Right lobe of liver (tissue), 6 donors: ENCODE measurements around the gene PBX2. TPM values are rescaled to one million over a fixed set of nuclear protein-coding genes. Genes with fewer than 3 reads are reported as not detected.
A peak's percentile ranks its signal among the peaks of the same experiment; 100 is the strongest.

Experiments used
- ATAC-seq, 4 donors: fragments of 200-7000 bp; cut with Tn5 transposase; one replicate each; pipeline ENCODE4 v1.9.1; 2020; ENCODE audit warnings: mild to moderate bottlenecking in 4 of 4, moderate library complexity in 4 of 4
- DNase-seq, 3 donors: peaks; one replicate each; pipeline ENCODE4 v3.0.0-alpha.2; 2020
- H3K27ac ChIP-seq, 3 donors: fragments of 200-600 bp; one replicate each; pipeline ENCODE4 v1.8.0; 2022
- H3K27me3 ChIP-seq, 2 donors: fragments of 200-600 bp; one replicate each; pipeline ENCODE4 v1.8.0; 2022
- H3K36me3 ChIP-seq, 4 donors: fragments of 200-600 bp; sonication (generic) in 1 of 4; one replicate each; pipeline versions ENCODE4 v1.5.1 to v1.8.0; 2017 to 2022; ENCODE audit warnings: control low read depth in 1 of 4
- H3K4me1 ChIP-seq, 4 donors: fragments of 200-600 bp; sonication (generic) in 1 of 4; one replicate each; pipeline versions ENCODE4 v1.5.1 to v1.8.0; 2017 to 2022; ENCODE audit warnings: control low read depth in 1 of 4
- H3K4me3 ChIP-seq, 3 donors: fragments of 200-600 bp; one replicate each; pipeline ENCODE4 v1.8.0; 2022
- H3K9me3 ChIP-seq, 4 donors: fragments of 200-600 bp; sonication (generic) in 1 of 4; one replicate each; pipeline versions ENCODE4 v1.5.1 to v1.8.0; 2017 to 2022; ENCODE audit warnings: control low read depth in 1 of 4
- POLR2A ChIP-seq: fragments of 450-650 bp; IDR thresholded peaks from one replicate; pipeline ENCODE4 v1.6.1; 2017; ENCODE audit warnings: antibody characterized with exemption, mild to moderate bottlenecking
- WGBS: methylation state at CpG from one replicate; pipeline ENCODE4 v1.1.6; 2018; ENCODE audit warnings: low coverage, low lambda C conversion rate; ENCODE audit not compliant: insufficient coverage; ENCODE audit errors: missing lambda C conversion rate; 5-methylcytosine and 5-hydroxymethylcytosine counted together
- intact Hi-C, 2 donors: fragments of 100-400 bp; cut with DNase I; formaldehyde crosslinking; loops; one replicate each; pipeline versions ENCODE4 v1.11.2 to v1.14.1; 2022
- total RNA-seq, 6 experiments: library from RNA; depleted of rRNA in 2 of 6; stranded (reverse); fragments of >200 nt in 2 of 6; fragmentation: NEBNext Ultra II Directional in 3 of 6; extraction: Animal tissue kit (Norgen Biotek cat#: 25700) in 3 of 6; gene quantifications; one replicate each; pipeline versions ENCODE4 v1.1.0 to v1.2.4, GENCODE V29; 2016 to 2023
- TF ChIP-seq, protein P1 (sequence below), 4 donors: fragments of 200-600 bp in 3 of 4; fragments of 450-650 bp in 1 of 4; IDR thresholded peaks; one replicate each; pipeline versions ENCODE4 v1.5.1 to v1.8.0; 2016 to 2022; ENCODE audit warnings: antibody characterized with exemption in 4 of 4, mild to moderate bottlenecking in 2 of 4
- donor health status: DM: no; HTN: yes; CAD: no.
- donor health status: DM: no; HTN: no; CAD: no.
- donor health status: DM: no; HTN: no; CAD: no.
- donor health status: DM: no; HTN: yes; CAD: no.
- donor health status: DM: no; HTN: yes; CAD: no.

The PBX2 gene
- total RNA-seq, 6 experiments from 2014 or later = 15.5 to 29.5 (median 24.3) TPM

DNA sequence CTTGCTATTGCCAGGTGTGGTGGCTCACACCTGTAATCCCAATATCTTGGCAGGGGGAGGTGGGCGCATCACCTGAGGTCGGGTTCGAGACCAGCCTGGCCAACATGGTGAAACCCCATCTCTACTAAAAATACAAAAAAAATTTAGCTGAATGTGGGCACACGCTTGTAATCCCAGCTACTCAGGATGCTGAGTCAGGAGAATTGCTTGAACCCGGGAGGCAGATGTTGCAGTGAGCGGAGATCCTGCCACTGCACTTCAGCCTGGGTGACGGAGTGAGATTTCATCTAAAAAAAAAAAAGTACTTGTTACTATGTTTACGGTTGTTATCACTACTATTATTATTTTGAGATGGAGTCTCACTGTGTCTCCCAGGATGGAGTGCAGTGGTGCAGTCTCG lies 33.1 kb downstream of the PBX2 start:
- DNase-seq (no peak), ATAC-seq (no peak)
- Histone ChIP-seq H3K4me1 (peaks cover 0 to 7% (median 0%) of the 10 kb centered on the region in 4 donors), H3K9me3 (no peaks in the 10 kb centered on the region), H3K27me3 (no peaks in the 10 kb centered on the region), H3K36me3 (peaks cover 0 to 13% (median 0%) of the 10 kb centered on the region in 4 donors), H3K4me3 (no peak overlapping the region), H3K27ac (no peak overlapping the region)
- 94% methylated on average over 6 of the region's 9 CpGs for WGBS
- no peak for TF ChIP-seq POLR2A
- TF ChIP-seq, protein P1, sequence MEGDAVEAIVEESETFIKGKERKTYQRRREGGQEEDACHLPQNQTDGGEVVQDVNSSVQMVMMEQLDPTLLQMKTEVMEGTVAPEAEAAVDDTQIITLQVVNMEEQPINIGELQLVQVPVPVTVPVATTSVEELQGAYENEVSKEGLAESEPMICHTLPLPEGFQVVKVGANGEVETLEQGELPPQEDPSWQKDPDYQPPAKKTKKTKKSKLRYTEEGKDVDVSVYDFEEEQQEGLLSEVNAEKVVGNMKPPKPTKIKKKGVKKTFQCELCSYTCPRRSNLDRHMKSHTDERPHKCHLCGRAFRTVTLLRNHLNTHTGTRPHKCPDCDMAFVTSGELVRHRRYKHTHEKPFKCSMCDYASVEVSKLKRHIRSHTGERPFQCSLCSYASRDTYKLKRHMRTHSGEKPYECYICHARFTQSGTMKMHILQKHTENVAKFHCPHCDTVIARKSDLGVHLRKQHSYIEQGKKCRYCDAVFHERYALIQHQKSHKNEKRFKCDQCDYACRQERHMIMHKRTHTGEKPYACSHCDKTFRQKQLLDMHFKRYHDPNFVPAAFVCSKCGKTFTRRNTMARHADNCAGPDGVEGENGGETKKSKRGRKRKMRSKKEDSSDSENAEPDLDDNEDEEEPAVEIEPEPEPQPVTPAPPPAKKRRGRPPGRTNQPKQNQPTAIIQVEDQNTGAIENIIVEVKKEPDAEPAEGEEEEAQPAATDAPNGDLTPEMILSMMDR (IDR thresholded peaks at IDR 0.05) = no peak
- intact Hi-C loops = loop anchor here in 1 of 2 donors (5.0 kb wide), 1 partner anchor 40 kb away; no protein-coding TSS in a partner anchor

DNA sequence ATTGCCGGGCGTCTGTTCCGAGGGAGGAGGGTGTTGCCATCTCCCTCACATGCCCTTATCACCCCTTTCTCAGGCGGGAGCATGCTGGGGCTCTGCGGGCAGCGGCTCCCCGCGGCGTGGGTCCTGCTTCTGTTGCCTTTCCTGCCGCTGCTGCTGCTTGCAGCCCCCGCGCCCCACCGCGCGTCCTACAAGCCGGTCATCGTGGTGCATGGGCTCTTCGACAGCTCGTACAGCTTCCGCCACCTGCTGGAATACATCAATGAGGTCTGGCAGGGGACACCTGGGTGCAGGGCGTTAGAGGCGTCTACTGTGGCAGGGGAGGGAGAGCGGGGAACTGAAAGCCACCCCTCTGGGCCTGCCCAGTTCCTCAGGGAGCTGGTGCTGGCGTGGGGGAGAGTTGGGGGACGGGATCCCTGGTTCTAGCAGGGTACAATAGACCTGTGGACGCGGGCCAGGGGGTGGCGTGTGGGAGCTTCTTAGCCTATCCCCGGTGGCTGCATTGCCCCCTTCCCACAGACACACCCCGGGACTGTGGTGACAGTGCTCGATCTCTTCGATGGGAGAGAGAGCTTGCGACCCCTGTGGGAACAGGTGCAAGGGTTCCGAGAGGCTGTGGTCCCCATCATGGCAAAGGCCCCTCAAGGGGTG lies 35.4 kb downstream of the PBX2 start:
- Histone ChIP-seq H3K36me3 (peaks cover 0 to 13% (median 0%) of the 10 kb centered on the region in 4 donors), H3K4me1 (peaks cover 0 to 7% (median 0%) of the 10 kb centered on the region in 4 donors), H3K9me3 (no peaks in the 10 kb centered on the region), H3K4me3 (peak overlapping the region; percentile 74 to 78 (median 78)), H3K27me3 (no peaks in the 10 kb centered on the region), H3K27ac (peak overlapping the region; percentile 63 to 75 (median 74))
- DNase-seq = peak; percentile 65 to 78 (median 75)
- peak; percentile 81 to 87 (median 86) for ATAC-seq
- intact Hi-C loops = loop anchor here (5.0 kb wide), 1 partner anchor 37 kb away; no protein-coding TSS in a partner anchor
- WGBS = 0% methylated on average over 6 of the region's 34 CpGs
- TF ChIP-seq, protein P1 (IDR thresholded peaks at IDR 0.05) = peak; percentile 57 to 67 (median 60)
- TF ChIP-seq POLR2A = peak; percentile 27

DNA sequence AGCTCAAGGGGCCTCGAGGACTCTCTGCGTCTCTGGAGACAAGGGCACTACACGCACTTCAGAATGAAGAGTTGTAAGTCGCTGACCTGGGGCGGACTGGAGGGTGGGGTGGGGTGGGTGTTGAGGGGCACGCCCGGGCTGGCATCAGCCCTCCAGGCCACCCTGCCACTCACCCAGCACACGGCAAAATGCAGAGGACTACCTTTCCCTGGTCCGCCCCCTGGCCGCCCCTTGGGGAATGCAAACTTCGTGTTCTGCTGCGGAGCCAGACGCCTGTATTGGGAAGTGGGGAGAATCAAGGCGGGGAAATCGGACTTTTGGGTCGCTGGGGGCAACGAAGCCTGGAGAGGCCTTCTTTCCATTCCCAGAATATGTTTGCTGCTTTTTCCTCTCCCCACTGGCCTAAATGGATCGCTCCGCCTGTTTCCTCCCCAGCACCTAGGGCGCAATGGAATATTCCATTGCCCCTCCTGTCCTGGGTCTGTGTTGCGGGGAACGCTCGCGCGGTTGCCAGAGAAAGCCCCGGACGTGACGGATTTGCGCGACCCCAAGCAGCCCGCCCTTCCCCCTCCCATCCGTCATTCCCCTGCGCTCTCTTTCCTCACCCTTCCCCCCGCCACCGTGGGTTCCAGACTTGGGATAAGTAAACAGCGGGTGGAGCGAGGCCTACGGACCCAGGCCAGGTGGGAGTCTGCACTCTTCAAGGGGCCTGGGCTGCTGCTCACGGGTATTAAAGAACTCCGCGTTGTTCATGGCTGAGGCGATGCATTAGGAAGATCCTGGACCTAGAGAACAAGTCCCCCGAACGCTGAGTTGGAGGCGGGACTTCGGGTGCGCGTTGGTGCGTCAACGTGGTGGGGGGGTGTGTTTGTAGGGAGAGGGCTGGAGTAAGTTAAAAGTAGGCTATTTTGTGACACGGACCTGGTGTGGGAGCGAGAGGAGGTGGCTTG lies 36.2 kb downstream of the PBX2 start, which contains the start of gene PPT2:
Gene PPT2 (plus strand): TSS at position 578 of the 950 bp plus-strand sequence. CDS start 454 bp downstream, outside the sequence.
- H3K9me3 ChIP-seq = no peaks in the 10 kb centered on the region
- 4% methylated on average over 46 of the region's 52 CpGs for WGBS
- no peak for TF ChIP-seq POLR2A
- TF ChIP-seq, protein P1 (IDR thresholded peaks at IDR 0.05) = peak in 1 of 4 donors; percentile 12

More for the DNA sequence above, 36.2 kb downstream of the PBX2 start, which contains the start of gene PPT2:
- DNase-seq = peak; percentile 79 to 87 (median 85)
- intact Hi-C loops = loop anchor here in 1 of 2 donors (5.0 kb wide), 1 partner anchor 37 kb away; no protein-coding TSS in a partner anchor
- Histone ChIP-seq H3K27me3 (peaks cover 0 to 6% of the 10 kb centered on the region in 2 donors), H3K4me3 (peak within 1 kb of the TSS; percentile 74 to 78 (median 78)), H3K27ac (peak within 1 kb of the TSS; percentile 63 to 75 (median 74)), H3K4me1 (peaks cover 0 to 7% (median 0%) of the 10 kb centered on the region in 4 donors), H3K36me3 (peaks cover 0 to 13% (median 0%) of the 10 kb centered on the region in 4 donors)
- peak; percentile 81 to 83 (median 82) for ATAC-seq
